A673 (cell line): ENCODE measurements around the gene PHF20.

Source experiments
- EZH2 ChIP-seq: fragments of 200-600 bp; sonication (generic); IDR thresholded peaks from 2 replicates; pipeline ENCODE4 v1.6.1; 2017; ENCODE audit warnings: borderline replicate concordance, low read depth, mild to moderate bottlenecking, mixed read lengths, antibody characterized with exemption, low read length; ENCODE audit not compliant: poor library complexity, severe bottlenecking
- TF ChIP-seq, protein P1 (sequence below): fragments of 300-800, 200-600 bp; sonication (generic); conservative IDR thresholded peaks from 2 replicates; pipeline ENCODE4 v1.5.1; 2017; ENCODE audit warnings: low read depth, mild to moderate bottlenecking, antibody characterized with exemption, low read length, moderate library complexity, mixed read lengths

DNA sequence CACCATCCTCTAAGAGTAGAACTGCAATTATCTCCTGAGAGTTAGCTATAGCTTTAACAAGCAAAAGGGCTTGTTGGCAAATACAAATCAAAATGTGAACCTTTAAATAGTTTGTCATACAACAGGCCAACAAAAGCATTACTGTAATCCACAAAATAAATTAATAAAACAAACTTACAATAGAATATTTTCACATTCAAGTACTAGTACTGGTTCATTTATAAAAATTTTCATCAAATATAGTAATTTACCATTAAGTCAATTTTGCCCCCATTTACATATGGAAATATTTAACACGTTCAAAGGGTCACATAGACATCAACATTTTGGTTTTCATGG, 39.2 kb upstream of the PHF20 start:
- no peak for TF ChIP-seq EZH2
- TF ChIP-seq, protein P1, sequence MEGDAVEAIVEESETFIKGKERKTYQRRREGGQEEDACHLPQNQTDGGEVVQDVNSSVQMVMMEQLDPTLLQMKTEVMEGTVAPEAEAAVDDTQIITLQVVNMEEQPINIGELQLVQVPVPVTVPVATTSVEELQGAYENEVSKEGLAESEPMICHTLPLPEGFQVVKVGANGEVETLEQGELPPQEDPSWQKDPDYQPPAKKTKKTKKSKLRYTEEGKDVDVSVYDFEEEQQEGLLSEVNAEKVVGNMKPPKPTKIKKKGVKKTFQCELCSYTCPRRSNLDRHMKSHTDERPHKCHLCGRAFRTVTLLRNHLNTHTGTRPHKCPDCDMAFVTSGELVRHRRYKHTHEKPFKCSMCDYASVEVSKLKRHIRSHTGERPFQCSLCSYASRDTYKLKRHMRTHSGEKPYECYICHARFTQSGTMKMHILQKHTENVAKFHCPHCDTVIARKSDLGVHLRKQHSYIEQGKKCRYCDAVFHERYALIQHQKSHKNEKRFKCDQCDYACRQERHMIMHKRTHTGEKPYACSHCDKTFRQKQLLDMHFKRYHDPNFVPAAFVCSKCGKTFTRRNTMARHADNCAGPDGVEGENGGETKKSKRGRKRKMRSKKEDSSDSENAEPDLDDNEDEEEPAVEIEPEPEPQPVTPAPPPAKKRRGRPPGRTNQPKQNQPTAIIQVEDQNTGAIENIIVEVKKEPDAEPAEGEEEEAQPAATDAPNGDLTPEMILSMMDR: no peak
